RWPE1 (cell line): ENCODE measurements around the gene HCAR2.

Source experiments
- CTCF ChIA-PET: fragments of 350-600 bp; sonication (Branson Sonifier 250); formaldehyde crosslinking; extraction: SDS; loops from one replicate; lab custom pipeline; 2021; lab: Yijun Ruan, JAX
- POLR2A ChIA-PET: fragments of 400-600 bp; formaldehyde crosslinking; extraction: SDS; loops from one replicate; lab custom pipeline; 2020; ENCODE audit warnings: antibody characterized with exemption; ENCODE audit not compliant: low non-redundant PET; lab: Yijun Ruan, JAX
- DNase-seq: peaks from one replicate; pipeline ENCODE4 v3.0.0; 2012; ENCODE audit warnings: low spot score
- H3K27ac ChIP-seq: fragments of 450-650 bp; 2 replicates; pipeline ENCODE4 v1.5.1; 2017
- TF ChIP-seq, protein P1 (sequence below): fragments of 450-650 bp; conservative IDR thresholded peaks from 2 replicates; pipeline ENCODE4 v1.5.1; 2017; ENCODE audit warnings: low read depth, mild to moderate bottlenecking

Gene HCAR2

DNA sequence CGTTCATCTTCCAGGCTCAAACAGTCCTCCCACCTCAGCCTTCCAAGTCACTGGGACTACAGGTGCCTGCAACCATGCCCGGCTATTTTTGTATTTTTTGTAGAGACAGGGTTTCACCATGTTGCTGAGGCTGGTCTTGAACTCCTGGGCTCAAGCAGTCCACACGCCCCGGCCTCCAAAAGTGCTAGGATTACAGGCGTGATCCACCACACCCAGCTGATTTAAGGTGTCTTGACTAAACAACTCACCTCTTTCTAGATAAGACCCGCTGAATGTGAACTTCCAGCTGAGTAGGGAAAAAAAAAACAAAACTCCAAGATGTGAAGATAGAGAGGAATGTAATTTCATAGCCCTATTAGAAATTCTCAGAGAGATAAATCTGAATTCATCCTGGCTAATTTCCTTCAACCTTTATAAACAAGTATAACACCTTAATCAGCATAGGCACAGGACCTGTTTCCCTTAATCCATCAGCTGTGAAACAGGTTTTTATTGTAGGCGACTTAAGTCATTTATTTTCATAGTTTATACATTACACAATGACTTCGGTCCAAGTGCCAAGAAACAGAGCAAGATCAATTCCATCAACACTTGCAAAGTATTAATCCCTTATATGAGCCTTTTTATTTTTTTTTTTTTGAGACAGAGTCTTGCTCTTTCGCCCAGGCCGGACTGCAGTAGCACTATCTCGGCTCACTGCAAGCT, 51.5 kb downstream of the HCAR2 start:
- H3K27ac ChIP-seq = no peak overlapping the region
- DNase-seq = no peak
- ChIA-PET POLR2A (interaction anchor here (0.5 kb wide), 1 partner anchor 265 kb away, joined by 3 read pairs; no protein-coding TSS in a partner anchor), CTCF (no interaction called here)
- TF ChIP-seq, protein P1, sequence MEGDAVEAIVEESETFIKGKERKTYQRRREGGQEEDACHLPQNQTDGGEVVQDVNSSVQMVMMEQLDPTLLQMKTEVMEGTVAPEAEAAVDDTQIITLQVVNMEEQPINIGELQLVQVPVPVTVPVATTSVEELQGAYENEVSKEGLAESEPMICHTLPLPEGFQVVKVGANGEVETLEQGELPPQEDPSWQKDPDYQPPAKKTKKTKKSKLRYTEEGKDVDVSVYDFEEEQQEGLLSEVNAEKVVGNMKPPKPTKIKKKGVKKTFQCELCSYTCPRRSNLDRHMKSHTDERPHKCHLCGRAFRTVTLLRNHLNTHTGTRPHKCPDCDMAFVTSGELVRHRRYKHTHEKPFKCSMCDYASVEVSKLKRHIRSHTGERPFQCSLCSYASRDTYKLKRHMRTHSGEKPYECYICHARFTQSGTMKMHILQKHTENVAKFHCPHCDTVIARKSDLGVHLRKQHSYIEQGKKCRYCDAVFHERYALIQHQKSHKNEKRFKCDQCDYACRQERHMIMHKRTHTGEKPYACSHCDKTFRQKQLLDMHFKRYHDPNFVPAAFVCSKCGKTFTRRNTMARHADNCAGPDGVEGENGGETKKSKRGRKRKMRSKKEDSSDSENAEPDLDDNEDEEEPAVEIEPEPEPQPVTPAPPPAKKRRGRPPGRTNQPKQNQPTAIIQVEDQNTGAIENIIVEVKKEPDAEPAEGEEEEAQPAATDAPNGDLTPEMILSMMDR = no peak
